B cell (primary cell): ENCODE results near the gene TNKS1BP1.

ENCODE experiments used
- CTCF ChIP-seq: fragments of 200-600 bp; IDR thresholded peaks from one replicate; pipeline ENCODE4 v1.8.0; 2022; ENCODE audit warnings: antibody characterized with exemption, mild to moderate bottlenecking
- EZH2 ChIP-seq: IDR thresholded peaks from 2 replicates; pipeline ENCODE4 v1.6.1; 2012; ENCODE audit warnings: borderline replicate concordance, low read depth, mild to moderate bottlenecking, moderate library complexity, low read length; ENCODE audit not compliant: insufficient read depth, poor library complexity, severe bottlenecking

- no peak for TF ChIP-seq CTCF
- TF ChIP-seq EZH2 = no peak
Measured at GRCh38 chr11:57368106-57368844, 43.5 kb upstream of the TNKS1BP1 start.
